HG03097 (cell line): ENCODE data around the gene PRLR.
A peak's percentile ranks its signal among the peaks of the same experiment; 100 is the strongest.
"Not testable (repeated sequence)": the region's sequence is repeated elsewhere in the genome, so short reads cannot be mapped to it uniquely, and the experiment has no call there.

Experiments used
- ATAC-seq: cut with Tn5 transposase; IDR thresholded peaks from one replicate; pipeline ENCODE4 v1.9.1; 2021; ENCODE audit not compliant: unreplicated experiment, low FRiP score

The PRLR gene

DNA sequence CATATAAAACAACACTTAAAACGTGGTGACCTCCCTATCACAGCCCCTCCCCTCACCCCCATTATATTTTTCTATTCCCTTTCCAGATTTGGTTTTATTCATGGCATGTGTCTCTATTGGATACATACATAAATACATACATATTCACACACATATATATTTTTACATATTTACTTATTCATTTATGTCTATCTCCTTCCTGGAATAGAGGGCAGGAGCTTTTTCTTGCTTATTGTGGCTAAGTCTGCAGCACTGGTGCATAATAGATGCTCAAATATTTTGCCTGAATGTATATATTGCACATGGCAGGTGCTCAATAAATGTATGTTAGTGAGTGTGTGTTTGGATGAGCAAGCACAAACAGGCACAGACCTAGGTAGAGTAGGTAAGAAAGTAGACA, 185.0 kb downstream of the PRLR start:
- ATAC-seq = no peak

DNA sequence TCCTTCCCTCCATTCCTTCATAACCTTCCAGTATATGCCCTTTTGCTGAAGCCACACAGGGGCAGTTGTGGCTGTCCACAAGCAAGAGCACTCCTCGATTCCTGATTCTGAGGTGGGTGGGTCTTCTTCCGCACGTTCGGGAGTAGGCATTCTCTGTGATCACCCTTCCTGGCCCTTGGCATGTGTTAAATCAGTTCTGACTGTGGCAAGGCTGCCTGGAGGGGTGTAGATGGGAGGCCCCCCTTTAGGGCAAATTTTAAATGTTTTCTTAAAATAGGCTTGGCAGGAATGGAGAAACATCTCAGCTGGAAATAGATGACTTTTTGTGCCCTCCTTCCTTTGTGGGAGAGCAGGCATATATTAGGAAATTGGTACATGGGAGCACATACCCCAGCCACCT, 185.6 kb downstream of the PRLR start:
- no peak for ATAC-seq

DNA sequence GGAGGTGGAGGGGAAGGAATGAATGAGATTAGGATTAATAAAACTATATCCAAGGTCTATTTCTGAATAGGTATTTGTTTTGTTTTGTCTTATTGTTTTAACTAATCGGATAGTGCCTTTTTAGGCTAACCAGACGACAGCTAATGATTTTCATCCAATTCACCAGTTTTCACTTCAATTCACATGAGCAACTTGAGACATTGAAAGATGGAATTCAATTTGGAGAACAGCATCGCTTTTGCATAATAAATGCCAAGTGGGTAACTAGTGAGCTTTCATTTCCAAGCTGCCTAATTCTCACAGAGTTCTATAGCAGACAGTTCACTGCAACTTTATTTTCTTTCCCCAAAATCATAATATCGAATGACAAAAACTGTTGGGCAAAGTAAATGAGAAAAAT, 187.5 kb downstream of the PRLR start:
- no peak for ATAC-seq

DNA sequence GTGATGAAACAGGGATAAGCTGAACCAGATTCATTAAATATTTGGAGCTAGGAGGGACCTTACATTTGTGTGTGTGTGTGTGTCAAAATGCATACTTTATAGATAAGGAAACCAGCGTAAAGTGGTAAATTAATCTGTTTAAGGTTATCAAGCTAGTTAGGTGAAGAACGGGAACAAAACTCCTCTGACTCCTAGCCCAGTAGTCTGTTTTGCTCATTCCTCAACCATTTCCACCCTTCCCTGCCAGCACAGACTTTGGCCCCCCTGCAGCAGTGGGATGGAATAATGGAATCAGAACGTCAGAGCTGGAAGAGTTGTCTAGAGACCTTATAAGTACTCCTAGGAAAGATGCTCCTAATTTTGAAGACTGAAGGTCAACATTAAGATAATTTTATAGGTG, 189.0 kb downstream of the PRLR start:
- no peak for ATAC-seq

DNA sequence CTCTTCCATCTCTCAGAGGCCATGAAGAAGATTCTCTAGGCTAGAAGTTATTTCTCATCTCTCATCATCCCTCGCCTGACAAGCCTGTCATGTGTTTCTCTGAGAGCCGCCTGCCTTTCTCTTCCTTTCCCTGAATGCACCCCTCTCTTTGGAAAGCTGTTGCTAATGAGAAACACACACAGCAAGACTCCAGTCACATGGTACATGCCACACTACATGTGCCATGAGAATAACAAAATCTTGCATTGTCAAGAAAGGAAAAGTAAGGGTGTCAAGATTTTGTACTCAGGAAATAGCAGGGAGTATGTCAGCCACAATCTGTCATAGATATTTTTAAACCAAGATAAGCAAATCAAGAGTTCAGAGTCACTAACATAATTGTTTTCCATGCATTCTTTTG, 191.4 kb downstream of the PRLR start:
- no peak for ATAC-seq

DNA sequence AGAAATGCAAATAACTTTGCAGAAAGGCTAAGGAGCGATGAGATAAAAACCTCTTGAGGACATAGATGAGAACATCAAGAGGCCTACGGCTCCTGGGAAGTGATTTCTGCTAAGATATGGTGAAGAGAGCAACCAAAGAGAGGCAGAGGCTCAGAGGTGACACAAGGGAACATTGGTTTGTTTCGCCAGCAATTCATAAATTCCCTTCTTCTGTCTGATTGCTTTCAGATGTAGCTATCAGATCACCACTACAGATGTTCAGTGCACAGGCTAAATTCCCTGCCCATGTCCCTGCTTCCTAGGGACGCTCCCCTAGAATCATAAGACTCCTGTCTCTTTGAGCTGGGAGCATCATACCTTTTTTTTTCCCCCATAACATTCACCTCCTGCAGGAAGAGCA, 193.8 kb downstream of the PRLR start:
- ATAC-seq = no peak

DNA sequence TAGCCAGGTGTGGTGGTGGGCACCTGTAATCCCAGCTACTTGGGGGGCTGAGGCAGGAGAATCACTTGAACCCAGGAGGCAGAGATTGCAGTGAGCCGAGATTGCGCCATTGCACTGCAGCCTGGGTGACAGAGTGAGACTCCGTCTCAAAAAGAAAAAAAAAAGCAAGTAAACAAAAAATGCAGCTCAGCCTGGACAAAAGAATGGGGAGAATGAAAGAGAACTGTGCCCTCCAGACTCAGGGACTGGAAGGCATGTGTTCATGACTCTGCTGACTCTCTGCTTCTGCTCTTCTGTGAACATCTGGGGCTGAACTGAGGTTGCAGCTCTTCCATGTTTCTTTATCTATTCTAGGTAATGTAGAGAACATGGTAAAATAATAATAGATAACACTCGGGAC, 194.4 kb downstream of the PRLR start:
- ATAC-seq = not testable (repeated sequence)

DNA sequence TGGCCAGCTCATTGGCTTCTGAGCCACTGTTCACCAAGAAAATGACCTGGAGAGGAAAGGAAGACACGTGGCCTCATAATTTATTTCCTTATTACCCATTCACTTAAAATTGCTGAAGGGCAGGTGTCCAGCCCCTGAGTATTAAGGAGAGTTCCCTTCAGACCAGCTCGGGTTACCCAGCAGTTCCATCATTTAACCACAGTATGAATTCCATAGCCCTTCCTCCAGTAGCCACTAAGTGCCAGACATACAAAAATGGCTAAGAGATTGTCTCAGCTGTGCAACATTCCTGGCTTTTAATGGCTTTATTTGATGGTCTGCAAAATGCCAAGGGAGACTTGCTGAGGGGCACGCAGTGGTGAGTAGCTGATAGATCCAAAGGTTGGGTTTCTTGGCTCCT, 195.0 kb downstream of the PRLR start:
- no peak for ATAC-seq

DNA sequence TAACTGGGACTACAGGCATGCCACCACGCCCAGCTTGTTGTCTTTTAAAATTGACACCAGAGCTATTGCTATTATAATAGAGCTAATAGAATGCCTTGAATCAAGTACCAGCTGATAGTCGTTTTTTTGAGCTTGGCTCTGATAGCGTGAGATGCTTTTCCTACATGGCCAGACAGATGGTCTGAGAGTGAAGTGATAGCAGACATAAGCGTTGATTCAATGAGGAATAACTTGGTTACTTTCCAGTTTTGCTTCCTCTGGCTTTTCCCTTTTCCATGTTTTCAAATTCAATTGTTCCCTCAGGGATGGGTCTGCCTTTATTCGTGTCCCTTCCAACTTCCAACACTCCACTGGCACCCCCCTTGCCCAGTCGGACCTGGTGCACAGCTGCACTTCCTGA, 197.9 kb downstream of the PRLR start:
- no peak for ATAC-seq

DNA sequence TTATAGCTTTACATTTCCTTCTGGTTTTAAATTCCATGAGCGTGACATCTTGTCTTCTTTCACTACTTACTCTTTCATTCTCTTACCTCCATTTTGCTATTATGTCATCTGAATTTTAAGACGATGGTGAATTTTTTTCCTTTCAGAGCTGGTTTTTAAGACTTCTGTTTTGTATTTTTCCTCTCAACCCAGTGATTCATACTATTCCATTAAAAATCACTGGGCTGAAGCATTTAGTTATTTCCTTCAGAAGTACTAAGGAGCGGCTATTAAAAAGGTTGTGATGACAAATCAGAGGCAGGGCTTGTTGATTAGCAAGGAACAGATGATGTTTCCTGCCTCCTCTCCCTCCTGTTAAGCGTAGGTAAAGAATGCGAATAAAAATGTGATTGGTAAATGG, 199.0 kb downstream of the PRLR start:
- ATAC-seq = no peak

DNA sequence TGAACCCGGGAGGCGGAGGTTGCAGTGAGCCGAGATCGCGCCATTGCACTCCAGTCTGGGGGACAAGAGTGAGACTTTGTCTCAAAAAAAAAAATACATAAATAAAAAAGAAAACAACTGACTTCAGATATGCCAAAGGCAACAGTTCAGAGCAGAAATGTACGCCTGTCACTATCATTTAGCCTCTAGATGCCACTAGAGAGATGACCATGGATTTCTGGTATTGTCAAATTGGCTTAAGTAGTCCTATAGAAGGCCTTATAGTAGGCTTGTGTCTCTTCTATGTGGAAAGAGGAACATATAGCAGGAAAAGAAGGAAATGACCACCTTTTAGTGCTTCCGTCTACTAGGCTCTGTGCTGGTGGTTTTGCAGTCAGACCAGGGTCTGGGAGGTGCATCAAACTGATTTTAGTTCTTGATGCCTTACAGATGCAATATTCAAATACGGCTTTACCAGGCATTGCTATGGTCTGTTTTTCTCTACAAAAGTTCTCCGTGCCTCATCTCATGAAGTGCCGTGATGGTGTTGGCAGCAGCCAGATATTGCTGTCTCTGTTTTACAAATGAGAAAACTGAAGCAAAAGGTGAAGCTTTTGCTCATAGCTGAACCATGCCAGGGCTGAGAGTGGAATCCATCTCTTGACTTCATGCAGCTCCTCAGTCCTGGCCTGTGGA, 199.7 kb downstream of the PRLR start:
- no peak for ATAC-seq

DNA sequence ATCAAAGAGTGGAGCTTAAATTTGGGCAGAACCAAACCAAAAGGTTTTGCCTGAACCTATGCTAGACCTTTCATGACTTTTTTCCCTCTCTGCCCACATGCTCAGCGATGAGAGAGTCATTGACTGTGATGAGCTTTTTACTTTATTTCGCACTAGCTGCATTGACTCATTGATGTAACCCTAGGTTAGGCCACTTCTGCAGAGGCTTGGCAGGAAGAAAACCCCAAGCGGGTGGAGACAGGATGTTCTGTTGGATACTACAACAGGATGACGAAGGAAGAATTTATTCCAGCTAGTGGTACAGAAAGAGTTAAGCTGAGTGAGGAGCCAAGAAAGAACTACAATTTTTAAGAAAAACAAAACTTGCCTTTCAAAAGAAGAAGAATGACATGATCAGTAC, 201.0 kb downstream of the PRLR start:
- ATAC-seq = no peak

DNA sequence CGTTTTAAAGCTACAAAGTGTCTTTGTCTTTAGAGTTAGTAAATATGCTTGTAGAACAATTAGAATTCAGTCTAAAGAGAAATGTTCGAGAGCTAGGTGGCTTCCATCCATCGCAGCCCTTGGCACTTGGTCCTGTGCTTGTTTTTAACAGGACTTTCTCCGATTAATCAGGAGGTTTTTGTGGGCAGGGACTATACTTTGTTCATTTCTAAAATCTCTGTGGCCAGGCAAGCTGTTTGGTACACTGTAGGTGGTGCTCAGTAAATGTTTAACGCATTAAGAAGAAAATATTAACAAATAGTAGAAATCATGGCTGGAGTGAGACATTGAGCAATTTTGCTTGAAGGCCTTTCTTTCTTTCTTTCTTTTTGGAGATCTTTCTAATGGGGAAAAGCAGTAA, 203.3 kb downstream of the PRLR start:
- no peak for ATAC-seq

DNA sequence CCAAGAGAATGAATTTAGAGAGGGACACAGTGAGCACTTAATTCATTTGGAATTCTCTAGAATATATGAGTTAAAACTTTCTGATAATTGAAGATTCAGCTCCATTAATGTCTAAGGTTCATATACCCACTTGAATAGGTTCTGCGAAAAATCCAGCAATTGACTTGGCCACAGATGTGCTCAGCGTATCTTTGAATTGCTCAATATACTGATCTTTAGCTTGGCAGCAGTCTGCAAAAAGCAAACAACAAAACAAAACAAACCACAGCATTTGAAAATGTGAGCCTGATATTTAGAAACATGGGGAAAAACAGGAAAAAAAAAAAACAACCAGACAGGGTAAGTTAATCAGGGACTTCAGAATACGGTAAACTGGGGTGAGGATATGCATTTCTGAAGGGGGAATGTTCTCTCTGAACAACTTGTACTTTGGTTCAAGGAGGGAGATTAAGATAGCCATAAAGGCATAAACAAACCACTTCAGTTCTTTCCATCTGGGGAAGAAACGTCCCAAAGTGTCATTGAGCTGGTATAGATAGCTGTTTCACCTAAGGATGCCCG, 203.9 kb downstream of the PRLR start:
- no peak for ATAC-seq

DNA sequence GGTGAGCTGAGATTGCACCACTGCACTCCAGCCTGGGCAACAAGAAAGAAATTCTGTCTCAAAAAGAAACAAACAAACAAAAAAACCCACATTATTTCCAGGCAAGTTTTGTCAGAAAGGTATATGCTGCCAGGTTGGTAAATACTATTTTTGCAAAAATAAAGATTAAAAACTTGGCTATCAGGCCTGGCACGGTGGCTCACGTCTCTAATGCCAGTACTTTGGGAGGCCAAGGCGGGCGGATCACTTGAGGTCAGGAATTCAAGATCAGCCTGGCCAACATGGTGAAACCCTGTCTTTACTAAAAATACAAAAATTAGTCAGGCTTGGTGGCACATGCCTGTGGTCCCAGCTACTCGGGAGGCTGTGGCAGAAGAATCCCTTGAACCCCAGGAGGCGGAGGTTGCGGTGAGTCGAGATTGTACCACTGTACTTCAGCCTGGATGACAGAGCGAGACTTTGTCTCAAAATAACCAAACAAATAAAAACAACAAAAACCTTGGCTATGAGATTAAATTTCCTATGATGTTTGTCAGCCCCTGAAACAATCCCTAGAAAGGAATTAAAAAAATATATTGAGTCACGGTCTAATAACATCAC, 205.3 kb downstream of the PRLR start:
- no peak for ATAC-seq

DNA sequence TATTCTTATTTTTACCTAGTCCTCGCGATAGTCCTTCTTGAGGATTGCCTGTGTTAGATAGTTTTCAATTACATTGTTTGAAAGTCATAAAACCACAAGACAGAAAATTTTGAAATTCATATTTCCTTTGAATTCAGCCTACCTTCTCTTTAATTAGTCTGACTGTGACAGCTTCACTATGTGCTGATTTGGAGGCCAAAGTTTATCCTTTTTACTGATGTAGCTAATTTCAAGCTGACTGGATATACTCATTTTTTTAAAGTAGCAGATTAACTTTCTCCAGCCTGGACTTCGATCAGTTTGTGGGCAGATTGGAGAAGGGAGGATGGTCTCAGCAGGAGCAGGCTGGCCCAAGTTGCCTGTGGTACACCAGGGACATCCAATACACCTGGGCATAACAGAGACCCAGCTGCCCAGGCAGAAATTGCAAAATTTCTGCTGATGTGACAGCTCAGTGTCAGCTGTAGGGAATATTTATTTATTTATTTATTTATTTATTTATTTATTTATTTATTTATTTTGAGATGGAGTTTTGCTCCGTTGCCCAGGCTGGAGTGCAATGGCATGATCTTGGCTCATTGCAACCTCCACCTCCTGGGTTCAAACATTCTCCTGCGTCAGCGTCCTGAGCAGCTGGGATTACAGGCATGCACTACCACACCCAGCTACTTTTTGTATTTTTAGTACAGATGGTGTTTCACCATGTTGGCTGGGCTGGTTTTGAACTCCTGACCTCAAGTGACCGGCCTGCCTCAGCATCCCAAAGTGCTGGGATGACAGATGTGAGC, 206.7 kb downstream of the PRLR start:
- ATAC-seq = no peak

DNA sequence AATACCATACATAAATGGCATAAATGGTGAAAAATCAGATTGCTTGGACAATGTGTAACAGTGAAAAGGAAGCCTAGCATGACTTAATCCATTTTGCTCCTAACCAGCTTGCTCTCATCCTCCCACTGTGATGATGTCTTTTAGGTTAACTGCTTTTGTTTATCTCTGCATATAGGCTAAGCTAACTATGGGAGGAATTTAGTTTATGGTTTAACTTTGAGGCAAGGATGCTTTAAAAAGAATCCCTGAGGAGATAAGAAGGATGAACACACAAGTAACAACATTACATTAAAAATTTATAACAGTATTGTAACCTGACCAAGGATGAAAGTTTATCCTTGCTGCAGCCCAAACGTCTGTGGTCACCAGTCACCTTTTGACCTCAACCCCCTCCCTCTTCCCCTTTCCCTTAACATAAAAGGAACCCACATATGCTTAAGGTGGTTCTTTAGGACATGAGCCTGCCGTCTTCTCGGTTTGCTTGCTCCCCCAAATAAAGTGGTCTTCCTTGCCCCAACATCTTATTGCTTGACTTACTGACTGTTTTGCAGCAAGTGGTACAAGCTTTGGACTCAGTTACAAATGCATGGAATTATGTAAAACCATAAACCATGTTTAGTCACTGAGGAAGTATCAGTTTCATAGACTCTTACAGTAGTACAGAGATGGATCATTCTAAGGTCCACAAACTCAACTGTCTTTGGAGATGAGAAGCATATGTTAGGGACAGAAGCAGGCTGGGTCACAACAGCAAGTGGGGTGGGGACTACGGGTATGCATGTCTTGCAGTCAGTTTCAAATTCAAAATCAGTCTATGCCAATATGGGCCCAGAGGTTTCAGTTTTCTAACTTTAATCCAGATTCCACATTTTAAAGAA, 213.9 kb downstream of the PRLR start:
- ATAC-seq = peak; percentile 77

DNA sequence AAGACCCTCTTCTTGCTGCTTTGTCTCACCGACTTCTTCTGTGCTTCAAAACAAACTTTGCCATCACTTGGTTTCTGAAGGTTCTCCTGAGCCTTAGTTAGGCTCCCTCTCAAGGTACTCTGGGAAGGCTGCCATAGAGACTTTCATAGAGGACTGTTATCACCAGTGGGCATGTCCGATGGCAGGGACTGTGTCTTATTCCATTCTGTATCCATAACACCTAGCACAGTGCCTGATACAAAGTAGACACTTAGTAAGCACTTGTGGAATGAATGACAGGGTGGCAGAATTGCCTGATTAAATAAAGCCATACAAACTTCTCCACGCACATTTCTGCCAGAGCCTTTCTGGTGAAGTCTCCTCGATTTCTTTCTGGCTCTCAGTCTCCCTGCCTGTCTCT, 215.2 kb downstream of the PRLR start:
- no peak for ATAC-seq

DNA sequence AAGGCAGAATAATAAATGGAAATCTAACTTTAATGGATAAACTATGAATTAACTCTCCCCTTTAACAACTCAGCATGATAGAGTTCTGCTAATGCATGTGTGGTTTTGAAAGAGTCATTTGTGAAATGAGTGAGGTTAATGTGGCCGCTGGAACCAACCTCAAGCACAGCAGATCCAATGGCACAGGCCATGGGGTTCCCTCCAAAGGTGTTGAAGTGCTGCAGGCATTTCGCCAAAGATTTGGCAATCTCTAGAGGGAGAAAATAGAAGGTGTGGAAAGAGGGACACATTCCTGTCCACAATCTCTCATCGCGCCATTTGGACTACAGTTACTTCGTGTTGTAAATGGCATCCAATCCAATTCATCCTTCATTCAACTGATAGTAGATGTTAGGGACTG, 217.5 kb downstream of the PRLR start:
- no peak for ATAC-seq

DNA sequence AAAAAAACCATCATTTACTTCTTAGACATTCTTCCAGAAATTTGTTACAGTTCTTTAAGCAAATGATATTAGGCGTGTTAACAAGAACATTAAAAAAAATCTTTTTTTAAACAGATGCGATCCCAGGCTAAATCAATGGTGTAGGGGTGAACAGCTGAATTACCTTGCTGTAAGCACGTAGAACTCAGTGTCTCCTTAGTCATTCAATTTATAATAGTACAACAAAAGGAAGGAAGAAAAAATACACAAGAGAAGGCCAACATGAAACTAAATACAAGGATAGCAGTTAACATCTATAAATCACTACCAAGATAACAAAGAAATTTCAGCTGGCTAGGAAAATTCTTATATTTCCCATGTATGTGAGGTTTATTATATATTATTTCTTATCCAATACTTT, 217.9 kb downstream of the PRLR start:
- no peak for ATAC-seq

DNA sequence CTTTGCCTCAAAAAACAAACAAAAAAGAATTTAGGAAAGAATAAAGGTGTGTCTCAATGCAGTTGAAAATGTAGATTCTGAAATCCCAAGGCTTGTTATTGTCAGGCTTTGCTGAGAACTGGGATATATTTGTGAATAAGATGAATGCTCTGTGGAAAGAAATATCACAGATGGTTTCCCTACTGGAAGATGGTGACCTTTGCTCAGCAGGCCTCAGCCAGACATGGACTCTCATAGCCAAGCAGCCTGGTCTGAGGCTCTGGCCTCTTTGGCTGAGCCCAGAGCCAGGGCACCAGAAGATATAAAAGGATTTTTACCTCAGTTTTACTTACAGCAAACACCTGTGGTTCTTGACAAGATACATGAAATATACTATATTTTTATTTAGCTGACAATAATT, 219.6 kb downstream of the PRLR start:
- no peak for ATAC-seq
